HFFc6 (cell line): ENCODE data around the gene MDH1B. TPM values are rescaled to one million over a fixed set of nuclear protein-coding genes. Genes with fewer than 3 reads are reported as not detected.
"Not testable (repeated sequence)": the region's sequence is repeated elsewhere in the genome, so short reads cannot be mapped to it uniquely, and the experiment has no call there.

Source experiments
- DNase-seq: peaks from one replicate; pipeline ENCODE4 v3.0.0-alpha.2; 2018
- H3K27ac Mint-ChIP-seq: 2 replicates; pipeline ENCODE4 v1.8.0; 2020; ENCODE audit warnings: mild to moderate bottlenecking, mixed read lengths
- H3K27me3 Mint-ChIP-seq: 2 replicates; pipeline ENCODE4 v1.8.0; 2021; ENCODE audit warnings: mild to moderate bottlenecking, moderate library complexity, mixed read lengths; ENCODE audit not compliant: insufficient read depth
- H3K36me3 Mint-ChIP-seq: 2 replicates; pipeline ENCODE4 v1.8.0; 2021; ENCODE audit warnings: low read depth, mixed read lengths
- H3K4me1 Mint-ChIP-seq: 2 replicates; pipeline ENCODE4 v1.8.0; 2020; ENCODE audit warnings: low read depth, mixed read lengths
- H3K4me3 Mint-ChIP-seq: 2 replicates; pipeline ENCODE4 v1.8.0; 2020; ENCODE audit warnings: mild to moderate bottlenecking, moderate library complexity, mixed read lengths
- H3K9me3 Mint-ChIP-seq: 2 replicates; pipeline ENCODE4 v1.8.0; 2020; ENCODE audit warnings: mild to moderate bottlenecking, mixed read lengths
- long read RNA-seq: library from polyadenylated mRNA; unstranded; transcript quantifications from one replicate; pipeline ENCODE4 v2.0.0, GENCODE V29; 2019
- total RNA-seq, 6 experiments: library from RNA; stranded (reverse); fragmentation: NEBNext Ultra II Directional; extraction: Animal tissue kit (Norgen Biotek cat#: 25700); gene quantifications; 2 replicates in 1 of 6; 3 replicates in 5 of 6; pipeline ENCODE4 v1.2.3, GENCODE V29; 2021
- TF ChIP-seq, protein P1 (sequence below): fragments of 200-600 bp; sonication (generic); IDR thresholded peaks from 2 replicates; pipeline ENCODE4 v1.5.0; 2021; ENCODE audit warnings: antibody characterized with exemption, mild to moderate bottlenecking

MDH1B gene
- total RNA-seq = under 1 TPM in 5 of 6 experiments, not detected in 1; 0.07 to 0.68 (median 0.46) TPM
- long read RNA-seq, partial matches to known transcripts = 1 of 1 reads
- long read RNA-seq, other reads (novel, unspliced or antisense) = 0 of 1 reads

DNA sequence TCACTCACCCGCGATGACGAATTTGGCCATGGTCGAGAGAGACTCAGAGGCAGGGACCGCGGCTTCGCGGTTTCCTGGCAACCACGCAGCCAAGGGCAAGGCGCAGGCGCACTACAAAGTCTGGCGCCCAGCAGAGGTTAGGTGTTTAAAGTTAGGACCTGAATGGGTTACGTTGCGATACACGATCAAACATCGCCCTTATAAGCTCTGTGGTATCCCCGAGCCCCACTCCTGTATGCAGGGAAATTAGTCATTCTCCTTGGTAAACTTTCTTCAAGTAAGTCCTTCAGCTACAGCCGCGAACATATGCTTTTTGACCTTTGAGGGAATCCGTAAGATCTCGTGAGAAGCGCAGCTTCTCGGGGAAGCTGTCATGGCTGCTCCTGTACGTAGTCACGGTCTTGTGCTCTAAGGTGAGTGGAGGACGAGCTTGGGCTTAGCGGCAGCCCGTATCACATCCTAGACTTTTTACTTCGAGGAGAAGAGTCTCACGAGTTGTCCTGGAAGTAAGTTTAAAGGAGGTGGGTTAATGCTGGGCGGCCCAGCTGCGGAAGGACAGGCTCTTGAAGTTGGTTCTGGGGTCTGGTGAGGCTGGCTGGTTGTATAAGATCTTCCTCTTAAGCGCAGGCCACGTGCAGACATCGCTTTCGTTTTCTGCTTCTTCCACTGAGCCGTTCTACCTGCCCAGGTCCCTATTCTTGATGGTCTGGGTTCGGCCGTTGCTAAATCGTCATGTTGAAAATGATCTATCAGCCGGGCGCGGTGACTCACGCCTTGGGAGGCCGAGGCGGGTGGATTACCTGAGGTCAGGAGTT, at the start of gene MDH1B, which contains the start of gene FASTKD2:
MDH1B (minus strand) TSS at position 87 of the 815 bp plus-strand sequence; CDS start at position 30, 57 bp downstream.
FASTKD2 (plus strand) TSS at position 365 of the 815 bp plus-strand sequence. CDS start 1,088 bp downstream, outside the sequence.
- H3K9me3 Mint-ChIP-seq = no peaks in the 10 kb centered on the region
- peaks cover 31% of the 10 kb centered on the region for H3K4me1 Mint-ChIP-seq
- TF ChIP-seq, protein P1, sequence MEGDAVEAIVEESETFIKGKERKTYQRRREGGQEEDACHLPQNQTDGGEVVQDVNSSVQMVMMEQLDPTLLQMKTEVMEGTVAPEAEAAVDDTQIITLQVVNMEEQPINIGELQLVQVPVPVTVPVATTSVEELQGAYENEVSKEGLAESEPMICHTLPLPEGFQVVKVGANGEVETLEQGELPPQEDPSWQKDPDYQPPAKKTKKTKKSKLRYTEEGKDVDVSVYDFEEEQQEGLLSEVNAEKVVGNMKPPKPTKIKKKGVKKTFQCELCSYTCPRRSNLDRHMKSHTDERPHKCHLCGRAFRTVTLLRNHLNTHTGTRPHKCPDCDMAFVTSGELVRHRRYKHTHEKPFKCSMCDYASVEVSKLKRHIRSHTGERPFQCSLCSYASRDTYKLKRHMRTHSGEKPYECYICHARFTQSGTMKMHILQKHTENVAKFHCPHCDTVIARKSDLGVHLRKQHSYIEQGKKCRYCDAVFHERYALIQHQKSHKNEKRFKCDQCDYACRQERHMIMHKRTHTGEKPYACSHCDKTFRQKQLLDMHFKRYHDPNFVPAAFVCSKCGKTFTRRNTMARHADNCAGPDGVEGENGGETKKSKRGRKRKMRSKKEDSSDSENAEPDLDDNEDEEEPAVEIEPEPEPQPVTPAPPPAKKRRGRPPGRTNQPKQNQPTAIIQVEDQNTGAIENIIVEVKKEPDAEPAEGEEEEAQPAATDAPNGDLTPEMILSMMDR = no peak
- H3K27me3 Mint-ChIP-seq = no peaks in the 10 kb centered on the region; the same call in none of the 2 replicates
- peak within 1 kb of the TSS; percentile 100 for H3K27ac Mint-ChIP-seq
- peaks cover 10% of the 10 kb centered on the region; the same call in 1 of the 2 replicates for H3K36me3 Mint-ChIP-seq
- H3K4me3 Mint-ChIP-seq = peak within 1 kb of the TSS; percentile 98
- DNase-seq = peak; percentile 94

DNA sequence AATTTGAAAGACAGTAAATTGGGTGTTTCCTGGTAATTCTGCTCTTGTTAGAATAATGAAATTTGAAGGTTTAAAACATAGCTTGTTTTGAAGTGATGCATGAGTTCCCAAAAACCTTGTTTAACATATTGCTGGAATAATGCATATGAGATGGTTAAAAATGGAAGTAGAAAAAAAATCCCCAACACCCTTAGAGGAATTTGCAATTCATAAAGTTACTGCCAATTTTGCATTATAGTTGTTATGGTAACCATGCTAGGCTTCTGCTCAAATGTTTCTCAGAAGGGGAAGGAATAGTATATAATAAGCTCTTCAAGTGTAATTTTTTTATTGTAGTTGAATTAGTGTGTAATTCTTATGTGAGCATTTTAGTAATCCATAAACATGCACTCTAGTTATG, 49.4 kb upstream of the MDH1B start:
- H3K27ac Mint-ChIP-seq = no peak overlapping the region
- DNase-seq = no peak
- no peaks in the 10 kb centered on the region for H3K36me3 Mint-ChIP-seq
- H3K4me1 Mint-ChIP-seq = no peaks in the 10 kb centered on the region
- H3K9me3 Mint-ChIP-seq = no peaks in the 10 kb centered on the region
- TF ChIP-seq, protein P1 = no peak
- no peak overlapping the region for H3K4me3 Mint-ChIP-seq
- H3K27me3 Mint-ChIP-seq = no peaks in the 10 kb centered on the region

DNA sequence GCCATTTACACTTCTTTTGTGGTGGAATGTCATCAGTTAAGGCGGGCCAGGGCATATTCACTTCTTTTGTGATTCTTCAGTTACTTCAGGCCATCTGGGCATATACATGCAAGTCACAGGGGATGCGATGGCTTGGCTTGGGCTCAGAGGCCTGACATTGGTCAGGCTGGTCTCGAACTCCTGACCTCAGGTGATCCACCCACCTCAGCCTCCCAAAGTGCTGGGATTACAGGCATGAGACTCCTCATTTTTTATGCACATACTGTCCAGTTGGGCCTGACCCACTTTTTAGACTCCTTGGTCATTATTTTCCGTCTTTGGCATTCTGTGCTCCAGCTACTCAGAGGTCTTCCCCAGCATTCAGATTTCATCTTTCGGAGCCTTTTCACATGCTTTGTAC, 47.3 kb upstream of the MDH1B start:
- H3K27ac Mint-ChIP-seq, H3K27me3 Mint-ChIP-seq, DNase-seq, H3K4me3 Mint-ChIP-seq, H3K4me1 Mint-ChIP-seq, H3K9me3 Mint-ChIP-seq, H3K36me3 Mint-ChIP-seq: not testable (repeated sequence)

DNA sequence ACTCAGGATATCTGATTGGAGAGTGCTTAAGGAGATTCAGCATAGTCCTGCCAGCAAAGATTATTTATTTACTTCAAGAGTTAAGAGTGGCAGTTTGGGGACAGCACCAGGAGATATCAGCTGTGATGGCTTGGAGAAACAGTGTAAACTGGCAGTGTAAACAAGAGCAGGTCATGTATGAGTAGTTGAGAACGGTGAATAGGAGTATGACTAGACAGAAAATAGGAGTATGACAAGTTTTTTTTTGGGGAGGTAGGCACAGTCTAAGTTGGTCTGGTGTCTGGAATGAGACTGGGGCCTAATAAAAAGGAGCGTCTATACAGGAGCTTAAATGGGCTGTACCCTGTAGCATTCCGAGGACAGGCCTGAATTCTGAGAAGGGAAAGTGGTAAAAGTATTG, 42.5 kb upstream of the MDH1B start:
- not testable (repeated sequence) for H3K36me3 Mint-ChIP-seq, DNase-seq, H3K9me3 Mint-ChIP-seq, H3K27me3 Mint-ChIP-seq, H3K27ac Mint-ChIP-seq, H3K4me3 Mint-ChIP-seq
- peaks cover 20% of the 10 kb centered on the region for H3K4me1 Mint-ChIP-seq

DNA sequence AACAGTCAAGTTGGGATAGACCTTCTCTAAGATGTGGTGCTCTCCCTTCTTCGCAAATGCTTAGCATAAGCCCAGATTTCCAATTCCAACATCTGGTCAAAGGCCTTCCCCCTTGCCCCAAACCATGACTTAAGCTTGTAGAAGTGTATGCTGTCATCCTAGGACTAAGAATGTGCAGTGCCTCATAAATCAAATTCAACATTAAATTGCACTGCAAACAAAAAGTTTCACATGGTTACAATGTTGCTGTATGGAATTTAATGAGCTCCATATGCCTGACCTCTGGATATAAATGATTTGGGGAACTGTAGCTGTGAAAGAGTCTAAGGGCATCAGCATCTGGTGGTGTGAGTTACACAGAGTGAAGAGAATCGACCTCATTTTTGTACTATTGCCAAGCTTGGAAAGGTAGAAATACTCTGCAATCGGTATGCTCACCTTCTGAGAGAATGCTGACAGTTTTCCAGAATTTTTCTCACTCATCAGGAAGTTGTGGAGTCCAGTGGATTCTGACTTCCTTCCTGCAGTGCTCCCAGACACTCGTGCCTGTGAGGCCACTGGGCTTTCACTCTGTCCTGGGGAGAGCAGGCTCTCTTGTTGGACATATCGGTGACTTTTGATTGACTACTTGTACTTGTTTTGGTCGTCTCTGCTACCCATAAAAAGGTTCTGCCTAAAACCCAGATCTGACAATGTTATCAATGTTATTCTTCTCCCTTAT, 40.9 kb upstream of the MDH1B start:
- Mint-ChIP-seq H3K4me3 (no peak overlapping the region), H3K36me3 (no peaks in the 10 kb centered on the region), H3K27ac (no peak overlapping the region; the same call in 1 of the 2 replicates), H3K4me1 (peaks cover 20% of the 10 kb centered on the region), H3K27me3 (no peaks in the 10 kb centered on the region; the same call in 1 of the 2 replicates), H3K9me3 (no peaks in the 10 kb centered on the region)
- peak; percentile 16 for DNase-seq
- TF ChIP-seq, protein P1 = no peak

DNA sequence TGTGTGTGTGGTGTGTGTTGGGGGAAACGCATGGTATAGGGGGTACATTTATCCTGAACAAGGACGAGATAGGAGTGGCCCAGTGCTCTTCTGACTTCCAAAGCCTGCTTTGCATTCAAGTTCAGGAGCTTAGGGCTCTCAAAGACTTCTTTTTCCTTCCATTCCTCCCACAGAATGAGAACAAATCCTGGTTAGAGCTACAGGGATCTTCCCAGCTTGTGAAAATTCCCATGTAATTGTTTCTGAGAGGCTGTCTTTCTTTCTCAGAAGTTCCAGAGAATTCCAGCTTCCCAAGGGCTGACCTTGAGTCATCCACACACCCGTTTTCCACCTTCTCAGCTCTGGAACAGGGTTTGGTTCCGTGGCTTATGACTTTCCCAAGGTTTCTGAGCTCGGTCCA, 39.2 kb upstream of the MDH1B start:
- TF ChIP-seq, protein P1 = no peak
- H3K27me3 Mint-ChIP-seq = no peaks in the 10 kb centered on the region; the same call in 1 of the 2 replicates
- no peaks in the 10 kb centered on the region for H3K36me3 Mint-ChIP-seq
- H3K9me3 Mint-ChIP-seq = no peaks in the 10 kb centered on the region
- no peak overlapping the region for H3K27ac Mint-ChIP-seq
- H3K4me1 Mint-ChIP-seq = peaks cover 28% of the 10 kb centered on the region
- H3K4me3 Mint-ChIP-seq = no peak overlapping the region
- DNase-seq = no peak
